ENCODE results near the gene RHEX. TPM values are rescaled to one million over a fixed set of nuclear protein-coding genes. Genes with fewer than 3 reads are reported as not detected.

RHEX gene
- total RNA-seq, 1 experiment from 2014 or later, result not detected

Other genes starting within 250 kb of the RHEX start
- gene SLC41A1, start 240.0 kb upstream of the RHEX start, total RNA-seq (2014; rRNA removed; shearing (Covaris generic)), result 33.2 and 36.2 TPM in 2 replicates
- gene PM20D1, start 203.0 kb upstream of the RHEX start, total RNA-seq (2014; rRNA removed; shearing (Covaris generic)), result 0.04 TPM in 1 of 2 replicates, not detected in the other
- 0.05 and 0.30 TPM in 2 replicates for gene SLC26A9, start 109.7 kb upstream of the RHEX start, total RNA-seq (2014; rRNA removed; shearing (Covaris generic))
- not detected in 2 replicates for gene RAB7B, start 49.8 kb upstream of the RHEX start, total RNA-seq (2014; rRNA removed; shearing (Covaris generic))
- gene CTSE, start 29.3 kb upstream of the RHEX start, total RNA-seq (2014; rRNA removed; shearing (Covaris generic)), result not detected in 2 replicates
- gene AVPR1B, start 64.2 kb downstream of the RHEX start, total RNA-seq (2014; rRNA removed; shearing (Covaris generic)), result 0.04 and 0.05 TPM in 2 replicates
- gene FAM72A, start 149.7 kb downstream of the RHEX start, total RNA-seq (2014; rRNA removed; shearing (Covaris generic)), result 17.9 and 18.4 TPM in 2 replicates
- gene SRGAP2, start 150.4 kb downstream of the RHEX start, total RNA-seq (2014; rRNA removed; shearing (Covaris generic)), result 60.7 and 67.7 TPM in 2 replicates

All from SJCRH30 (cell line).